GM12801 (cell line): ENCODE results near the gene RSRC2.

Experiments
- CTCF ChIP-seq: IDR thresholded peaks from one replicate; pipeline ENCODE4 v1.5.1; 2011; ENCODE audit warnings: control low read depth; ENCODE audit not compliant: insufficient read length; ENCODE audit errors: extremely low read depth

The RSRC2 gene

GRCh38 chr12:122515275-122515674, 11.5 kb downstream of the RSRC2 start:
- TF ChIP-seq CTCF = no peak

GRCh38 chr12:122513660-122514059, 13.1 kb downstream of the RSRC2 start:
- no peak for TF ChIP-seq CTCF

- TF ChIP-seq CTCF = no peak
These were observed 18.6 kb downstream of the RSRC2 start for GRCh38 chr12:122508163-122508562.

GRCh38 chr12:122506393-122506938, 20.3 kb downstream of the RSRC2 start:
- TF ChIP-seq CTCF = no peak

- no peak for TF ChIP-seq CTCF
These were observed 21.2 kb downstream of the RSRC2 start for GRCh38 chr12:122505419-122506051.

GRCh38 chr12:122503783-122504590, 22.7 kb downstream of the RSRC2 start:
- TF ChIP-seq CTCF = no peak

- no peak for TF ChIP-seq CTCF
These were observed 23.5 kb downstream of the RSRC2 start for GRCh38 chr12:122503147-122503751.
